DND-41 (cell line): ENCODE data around the gene AKAP14.
A peak's percentile ranks its signal among the peaks of the same experiment; 100 is the strongest.

ENCODE experiments used
- ATAC-seq: fragments of 200-7000 bp; cut with Tn5 transposase; 3 replicates; pipeline ENCODE4 v1.9.1; 2021; ENCODE audit warnings: low read depth; ENCODE audit not compliant: insufficient read depth
- DNase-seq: peaks from one replicate; pipeline ENCODE4 v3.0.0-alpha.2; 2020
- H2AFZ ChIP-seq: 2 replicates; pipeline ENCODE4 v1.6.0; 2012; ENCODE audit warnings: low read depth, low read length
- H3K27ac ChIP-seq: 2 replicates; pipeline ENCODE4 v1.5.1; 2012; ENCODE audit warnings: low read length, inconsistent platforms
- H3K27me3 ChIP-seq: fragments of 200-600 bp; sonication (generic); 2 replicates; pipeline ENCODE4 v1.6.0; 2012; ENCODE audit warnings: low read length, mild to moderate bottlenecking, inconsistent platforms; ENCODE audit not compliant: insufficient read depth, poor library complexity
- H3K36me3 ChIP-seq: 2 replicates; pipeline ENCODE4 v1.5.1; 2012; ENCODE audit warnings: low read length, inconsistent platforms; ENCODE audit not compliant: insufficient read depth
- H3K4me1 ChIP-seq: 2 replicates; pipeline ENCODE4 v1.5.1; 2012; ENCODE audit warnings: mild to moderate bottlenecking, low read length; ENCODE audit not compliant: insufficient read depth
- H3K4me2 ChIP-seq: 2 replicates; pipeline ENCODE4 v1.6.0; 2012; ENCODE audit warnings: mild to moderate bottlenecking, moderate library complexity, low read length, inconsistent platforms; ENCODE audit not compliant: insufficient read depth
- H3K4me3 ChIP-seq, 2 experiments: fragments of 200-600 bp in 1 of 2; shearing (Covaris generic) in 1 of 2; 2 replicates each; pipeline ENCODE4 v1.5.1; 2012 to 2016; ENCODE audit warnings: inconsistent platforms in 2 of 2, low read length in 2 of 2, mild to moderate bottlenecking in 2 of 2, low read depth in 1 of 2, moderate library complexity in 1 of 2
- H3K79me2 ChIP-seq: 2 replicates; pipeline ENCODE4 v1.6.0; 2012; ENCODE audit warnings: low read length, inconsistent platforms; ENCODE audit not compliant: insufficient read depth
- H3K9ac ChIP-seq: 2 replicates; pipeline ENCODE4 v1.6.0; 2012; ENCODE audit warnings: low read depth, mild to moderate bottlenecking, inconsistent platforms, low read length, moderate library complexity
- H3K9me3 ChIP-seq: 2 replicates; pipeline ENCODE4 v1.5.1; 2012; ENCODE audit warnings: low read length, moderate library complexity, mild to moderate bottlenecking, inconsistent platforms; ENCODE audit not compliant: insufficient read depth, severe bottlenecking
- H4K20me1 ChIP-seq: 2 replicates; pipeline ENCODE4 v1.6.0; 2012; ENCODE audit warnings: low read length; ENCODE audit not compliant: insufficient read depth
- CTCF ChIP-seq: IDR thresholded peaks from 2 replicates; pipeline ENCODE4 v1.5.1; 2012; ENCODE audit warnings: borderline replicate concordance, low read length, moderate library complexity, mild to moderate bottlenecking; ENCODE audit not compliant: poor library complexity, severe bottlenecking; ENCODE audit errors: extremely low read depth
- EZH2 ChIP-seq: IDR thresholded peaks from 3 replicates; pipeline ENCODE4 v1.6.1; 2012; ENCODE audit warnings: borderline replicate concordance, low read depth, mild to moderate bottlenecking, moderate library complexity, low read length, inconsistent platforms; ENCODE audit not compliant: severe bottlenecking

Gene AKAP14

GRCh38 chrX:119943185-119943988 is 47.7 kb downstream of the AKAP14 start, which contains the start of gene NKAP:
TSS of gene NKAP (minus strand) at chrX:119943751. CDS start at chrX:119943605, 146 bp downstream.
- Histone ChIP-seq H3K27ac (peak within 1 kb of the TSS; percentile 60), H3K79me2 (peaks cover 23% of the 10 kb centered on the region), H3K9me3 (no peaks in the 10 kb centered on the region), H3K4me2 (peak within 1 kb of the TSS; percentile 84), H3K9ac (peak within 1 kb of the TSS; percentile 77), H3K4me3 (peak within 1 kb of the TSS; percentile 67 to 98), H3K27me3 (no peaks in the 10 kb centered on the region), H3K4me1 (peaks cover 24% of the 10 kb centered on the region), H3K36me3 (no peaks in the 10 kb centered on the region), H2AFZ (peak within 1 kb of the TSS; percentile 81), H4K20me1 (no peaks in the 10 kb centered on the region)
- DNase-seq, result peak; percentile 83
- peak; percentile 86 for ATAC-seq
- TF ChIP-seq EZH2 (no peak), CTCF (no peak)

- no peak for ATAC-seq
- no peak overlapping the region for H2AFZ ChIP-seq
- no peak overlapping the region for H3K27ac ChIP-seq
- no peaks in the 10 kb centered on the region for H3K36me3 ChIP-seq
- no peaks in the 10 kb centered on the region for H3K9me3 ChIP-seq
- H3K4me3 ChIP-seq, result no peak overlapping the region
- H4K20me1 ChIP-seq, result no peaks in the 10 kb centered on the region
- peaks cover 23% of the 10 kb centered on the region for H3K79me2 ChIP-seq
- H3K9ac ChIP-seq, result no peak overlapping the region
- TF ChIP-seq EZH2, result no peak
- no peak for TF ChIP-seq CTCF
- no peak overlapping the region for H3K4me2 ChIP-seq
- H3K4me1 ChIP-seq, result peaks cover 24% of the 10 kb centered on the region
- no peaks in the 10 kb centered on the region for H3K27me3 ChIP-seq
- DNase-seq, result no peak
Observed at GRCh38 chrX:119945481-119945880, 49.8 kb downstream of the AKAP14 start.

GRCh38 chrX:119948381-119948780 is 52.7 kb downstream of the AKAP14 start:
- DNase-seq, result no peak

More at GRCh38 chrX:119948381-119948780, 52.7 kb downstream of the AKAP14 start:
- peaks cover 8% of the 10 kb centered on the region for H3K4me1 ChIP-seq
- H2AFZ ChIP-seq, result no peak overlapping the region
- H3K9ac ChIP-seq, result no peak overlapping the region
- H3K36me3 ChIP-seq, result no peaks in the 10 kb centered on the region
- H3K79me2 ChIP-seq, result peaks cover under 1% of the 10 kb centered on the region
- no peaks in the 10 kb centered on the region for H3K27me3 ChIP-seq
- H3K27ac ChIP-seq, result no peak overlapping the region
- no peaks in the 10 kb centered on the region for H4K20me1 ChIP-seq
- no peaks in the 10 kb centered on the region for H3K9me3 ChIP-seq
- no peak overlapping the region for H3K4me2 ChIP-seq
- TF ChIP-seq EZH2, result no peak
- peak; percentile 40 for TF ChIP-seq CTCF
- ATAC-seq, result no peak
- H3K4me3 ChIP-seq, result no peak overlapping the region
